Body of pancreas (tissue), 4 donors: ENCODE measurements around the gene NFATC2. TPM values are rescaled to one million over a fixed set of nuclear protein-coding genes. Genes with fewer than 3 reads are reported as not detected.
"Not testable (repeated sequence)": the region's sequence is repeated elsewhere in the genome, so short reads cannot be mapped to it uniquely, and the experiment has no call there.

ENCODE experiments used
- ATAC-seq: fragments of 150-250 bp; one replicate; pipeline ENCODE4 v1.9.1; 2016
- DNase-seq, 4 donors: peaks; one replicate each; pipeline ENCODE4 v3.0.0-alpha.2; 2019
- H3K27ac ChIP-seq, 4 donors: fragments of 200-600 bp; sonication (generic); 1 replicate in 3 of 4; 2 replicates in 1 of 4; pipeline versions ENCODE4 v1.5.1 to v1.6.1; 2016 to 2019; ENCODE audit warnings: mild to moderate bottlenecking in 1 of 4, mixed read lengths in 1 of 4, moderate library complexity in 1 of 4
- H3K27me3 ChIP-seq, 2 donors: fragments of 200-600 bp; sonication (generic); one replicate each; pipeline ENCODE4 v1.6.0; 2016; ENCODE audit warnings: mild to moderate bottlenecking in 1 of 2
- H3K36me3 ChIP-seq, 2 donors: fragments of 200-600 bp; sonication (generic); replicated peaks in 1 of 2; 2 replicates each; pipeline ENCODE4 v1.5.1; 2016; ENCODE audit warnings: low read depth in 2 of 2; ENCODE audit not compliant: insufficient read depth in 1 of 2
- H3K4me1 ChIP-seq: fragments of 200-600 bp; sonication (generic); one replicate; pipeline ENCODE4 v1.6.0; 2016
- H3K4me3 ChIP-seq, 2 donors: fragments of 200-600 bp; sonication (generic); 1 replicate in 1 of 2; 2 replicates in 1 of 2; pipeline ENCODE4 v1.5.1; 2016 to 2019
- H3K9me3 ChIP-seq, 3 donors: fragments of 200-600 bp; sonication (generic); 1 replicate in 2 of 3; 2 replicates in 1 of 3; pipeline ENCODE4 v1.5.1; 2016
- POLR2A ChIP-seq, 3 donors: fragments of 450-650 bp; IDR thresholded peaks; one replicate each; pipeline ENCODE4 v1.6.1; 2016; ENCODE audit warnings: antibody characterized with exemption in 3 of 3, mild to moderate bottlenecking in 2 of 3
- WGBS, 2 donors: methylation state at CpG; one replicate each; pipeline ENCODE4 v1.1.5; 2017; 5-methylcytosine and 5-hydroxymethylcytosine counted together
- intact Hi-C: fragments of 100-400 bp; cut with DNase I; formaldehyde crosslinking; loops from one replicate; pipeline ENCODE4 v1.15.1; 2023
- total RNA-seq, 2 donors: library from RNA; depleted of rRNA; stranded (reverse); fragments of >200 nt; gene quantifications; one replicate each; pipeline ENCODE4 v1.1.0, GENCODE V29; 2016
- TF ChIP-seq, protein P1 (sequence below), 7 experiments: fragments of 450-650 bp in 4 of 7; fragments of 200-600 bp in 3 of 7; sonication (generic) in 3 of 7; IDR thresholded peaks; one replicate each; pipeline ENCODE4 v1.5.1; 2016 to 2019; ENCODE audit warnings: antibody characterized with exemption in 7 of 7

The NFATC2 gene
- total RNA-seq, 2 donors from 2014 or later, result 4.9 to 7.6 TPM

GRCh38 chr20:51467956-51468626, 74.4 kb downstream of the NFATC2 start:
- intact Hi-C loops, result no loop called here
- no peak for ATAC-seq

DNA sequence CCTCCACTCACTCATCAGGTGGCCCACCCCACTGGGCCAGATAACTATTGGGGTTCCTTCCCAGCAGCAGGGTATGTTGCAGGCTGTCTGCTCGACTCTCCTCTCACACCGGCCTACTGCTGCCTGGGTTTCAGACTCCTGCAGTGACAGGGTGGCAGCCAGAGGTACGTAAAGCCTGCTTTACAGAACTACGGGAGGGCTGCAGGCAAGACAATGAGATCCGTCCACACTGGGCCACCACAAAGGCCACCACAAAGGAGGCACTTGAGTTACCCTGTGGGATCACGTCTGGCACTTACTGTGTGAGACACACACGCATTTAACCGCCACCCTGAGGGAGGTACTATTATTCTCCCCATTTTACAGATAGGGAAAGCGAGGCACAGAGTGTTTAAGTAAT, 78.5 kb downstream of the NFATC2 start:
- Histone ChIP-seq H3K4me3 (no peak overlapping the region), H3K27me3 (no peaks in the 10 kb centered on the region), H3K9me3 (no peaks in the 10 kb centered on the region), H3K27ac (no peak overlapping the region), H3K4me1 (no peaks in the 10 kb centered on the region), H3K36me3 (no peaks in the 10 kb centered on the region)
- DNase-seq, result no peak
- TF ChIP-seq, protein P1, sequence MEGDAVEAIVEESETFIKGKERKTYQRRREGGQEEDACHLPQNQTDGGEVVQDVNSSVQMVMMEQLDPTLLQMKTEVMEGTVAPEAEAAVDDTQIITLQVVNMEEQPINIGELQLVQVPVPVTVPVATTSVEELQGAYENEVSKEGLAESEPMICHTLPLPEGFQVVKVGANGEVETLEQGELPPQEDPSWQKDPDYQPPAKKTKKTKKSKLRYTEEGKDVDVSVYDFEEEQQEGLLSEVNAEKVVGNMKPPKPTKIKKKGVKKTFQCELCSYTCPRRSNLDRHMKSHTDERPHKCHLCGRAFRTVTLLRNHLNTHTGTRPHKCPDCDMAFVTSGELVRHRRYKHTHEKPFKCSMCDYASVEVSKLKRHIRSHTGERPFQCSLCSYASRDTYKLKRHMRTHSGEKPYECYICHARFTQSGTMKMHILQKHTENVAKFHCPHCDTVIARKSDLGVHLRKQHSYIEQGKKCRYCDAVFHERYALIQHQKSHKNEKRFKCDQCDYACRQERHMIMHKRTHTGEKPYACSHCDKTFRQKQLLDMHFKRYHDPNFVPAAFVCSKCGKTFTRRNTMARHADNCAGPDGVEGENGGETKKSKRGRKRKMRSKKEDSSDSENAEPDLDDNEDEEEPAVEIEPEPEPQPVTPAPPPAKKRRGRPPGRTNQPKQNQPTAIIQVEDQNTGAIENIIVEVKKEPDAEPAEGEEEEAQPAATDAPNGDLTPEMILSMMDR (IDR thresholded peaks at IDR 0.05), result no peak
- no peak for TF ChIP-seq POLR2A (IDR thresholded peaks at IDR 0.05)
- ATAC-seq, result no peak
- intact Hi-C loops, result no loop called here
- 82 to 85% methylated on average over 7 to 9 of the region's 9 CpGs for WGBS, 2 donors

More at GRCh38 chr20:51467956-51468626, 74.4 kb downstream of the NFATC2 start:
- Histone ChIP-seq H3K4me1 (no peaks in the 10 kb centered on the region), H3K27ac (no peak overlapping the region), H3K9me3 (no peaks in the 10 kb centered on the region), H3K4me3 (no peak overlapping the region), H3K27me3 (no peaks in the 10 kb centered on the region), H3K36me3 (no peaks in the 10 kb centered on the region)
- TF ChIP-seq, protein P1 (IDR thresholded peaks at IDR 0.05), result no peak
- no peak for TF ChIP-seq POLR2A (IDR thresholded peaks at IDR 0.05)
- WGBS, 2 donors, result 78 to 82% methylated on average over 10 of the region's 10 CpGs
- DNase-seq, result no peak

- intact Hi-C loops, result no loop called here
- ATAC-seq (no peak), DNase-seq (no peak)
- H3K9me3 ChIP-seq, result no peaks in the 10 kb centered on the region
- no peak overlapping the region for H3K4me3 ChIP-seq
- no peaks in the 10 kb centered on the region for H3K36me3 ChIP-seq
- no peaks in the 10 kb centered on the region for H3K4me1 ChIP-seq
- TF ChIP-seq POLR2A (IDR thresholded peaks at IDR 0.05), result no peak
- TF ChIP-seq, protein P1 (IDR thresholded peaks at IDR 0.05), result no peak
- H3K27me3 ChIP-seq, result no peaks in the 10 kb centered on the region
- 83 to 86% methylated on average over 8 of the region's 8 CpGs for WGBS, 2 donors
- H3K27ac ChIP-seq, result no peak overlapping the region
Observed at GRCh38 chr20:51463560-51463959, 79.0 kb downstream of the NFATC2 start.

GRCh38 chr20:51462566-51463276, 79.8 kb downstream of the NFATC2 start:
- Histone ChIP-seq H3K4me1 (no peaks in the 10 kb centered on the region), H3K27me3 (no peaks in the 10 kb centered on the region), H3K4me3 (no peak overlapping the region), H3K27ac (no peak overlapping the region), H3K9me3 (no peaks in the 10 kb centered on the region), H3K36me3 (no peaks in the 10 kb centered on the region)
- DNase-seq, result peak; percentile 24 to 49 (median 44)
- intact Hi-C loops, result no loop called here
- 73 to 98% methylated on average over 8 to 12 of the region's 12 CpGs for WGBS, 2 donors
- ATAC-seq, result peak; percentile 56
- TF ChIP-seq, protein P1 (IDR thresholded peaks at IDR 0.05), result no peak
- TF ChIP-seq POLR2A (IDR thresholded peaks at IDR 0.05), result no peak

- H3K27ac ChIP-seq, H3K9me3 ChIP-seq, H3K36me3 ChIP-seq, H3K27me3 ChIP-seq, H3K4me1 ChIP-seq, DNase-seq, H3K4me3 ChIP-seq, ATAC-seq, intact Hi-C loops: not testable (repeated sequence)
- 93 to 97% methylated on average over 5 of the region's 5 CpGs for WGBS, 2 donors
Observed at GRCh38 chr20:51461846-51462245, 80.7 kb downstream of the NFATC2 start.
